ENCODE results near the gene MBTPS1. TPM values are rescaled to one million over a fixed set of nuclear protein-coding genes. Genes with fewer than 3 reads are reported as not detected.

MBTPS1 gene
- total RNA-seq, 6 donors from 2014 or later: 83.6 to 156 (median 105) TPM

DNA sequence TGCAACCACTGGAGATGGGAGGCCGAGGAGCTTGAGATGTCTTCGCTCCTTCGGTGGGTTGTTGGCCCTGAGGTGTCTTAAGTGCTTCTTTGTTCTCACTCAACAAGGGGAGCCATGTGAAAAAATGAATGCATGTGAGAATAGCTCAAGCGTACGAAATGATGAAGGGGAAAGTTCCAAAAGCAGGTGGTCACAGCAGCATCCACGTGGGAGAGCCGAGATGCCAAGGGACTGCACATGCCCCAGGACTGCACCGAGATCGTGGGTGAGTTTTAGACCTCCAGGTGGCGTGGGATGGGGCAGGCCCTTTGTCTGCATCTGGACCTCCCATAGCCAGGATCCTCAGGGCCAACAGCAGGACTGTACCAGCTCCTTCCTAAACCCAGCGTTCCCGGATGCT lies 82.2 kb downstream of the MBTPS1 start:
- H3K27me3 ChIP-seq: no peaks in the 10 kb centered on the region
- no peak for DNase-seq
- TF ChIP-seq POLR2A (IDR thresholded peaks at IDR 0.05): no peak
- no peak for TF ChIP-seq POLR2AphosphoS5 (IDR thresholded peaks at IDR 0.05)
- TF ChIP-seq, protein P1, sequence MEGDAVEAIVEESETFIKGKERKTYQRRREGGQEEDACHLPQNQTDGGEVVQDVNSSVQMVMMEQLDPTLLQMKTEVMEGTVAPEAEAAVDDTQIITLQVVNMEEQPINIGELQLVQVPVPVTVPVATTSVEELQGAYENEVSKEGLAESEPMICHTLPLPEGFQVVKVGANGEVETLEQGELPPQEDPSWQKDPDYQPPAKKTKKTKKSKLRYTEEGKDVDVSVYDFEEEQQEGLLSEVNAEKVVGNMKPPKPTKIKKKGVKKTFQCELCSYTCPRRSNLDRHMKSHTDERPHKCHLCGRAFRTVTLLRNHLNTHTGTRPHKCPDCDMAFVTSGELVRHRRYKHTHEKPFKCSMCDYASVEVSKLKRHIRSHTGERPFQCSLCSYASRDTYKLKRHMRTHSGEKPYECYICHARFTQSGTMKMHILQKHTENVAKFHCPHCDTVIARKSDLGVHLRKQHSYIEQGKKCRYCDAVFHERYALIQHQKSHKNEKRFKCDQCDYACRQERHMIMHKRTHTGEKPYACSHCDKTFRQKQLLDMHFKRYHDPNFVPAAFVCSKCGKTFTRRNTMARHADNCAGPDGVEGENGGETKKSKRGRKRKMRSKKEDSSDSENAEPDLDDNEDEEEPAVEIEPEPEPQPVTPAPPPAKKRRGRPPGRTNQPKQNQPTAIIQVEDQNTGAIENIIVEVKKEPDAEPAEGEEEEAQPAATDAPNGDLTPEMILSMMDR (IDR thresholded peaks at IDR 0.05): no peak
- TF ChIP-seq EP300 (IDR thresholded peaks at IDR 0.05): no peak
- H3K4me3 ChIP-seq: no peak overlapping the region
- H3K9me3 ChIP-seq: peaks cover 0 to 10% (median 5%) of the 10 kb centered on the region in 4 donors
- no peak overlapping the region for H3K27ac ChIP-seq
- 94 to 95% methylated on average over 12 of the region's 12 CpGs for WGBS, 2 donors
- H3K36me3 ChIP-seq: no peaks in the 10 kb centered on the region
- no peaks in the 10 kb centered on the region for H3K4me1 ChIP-seq
- no peak for ATAC-seq (ENCODE audit: low FRiP score in 2 of 2)

DNA sequence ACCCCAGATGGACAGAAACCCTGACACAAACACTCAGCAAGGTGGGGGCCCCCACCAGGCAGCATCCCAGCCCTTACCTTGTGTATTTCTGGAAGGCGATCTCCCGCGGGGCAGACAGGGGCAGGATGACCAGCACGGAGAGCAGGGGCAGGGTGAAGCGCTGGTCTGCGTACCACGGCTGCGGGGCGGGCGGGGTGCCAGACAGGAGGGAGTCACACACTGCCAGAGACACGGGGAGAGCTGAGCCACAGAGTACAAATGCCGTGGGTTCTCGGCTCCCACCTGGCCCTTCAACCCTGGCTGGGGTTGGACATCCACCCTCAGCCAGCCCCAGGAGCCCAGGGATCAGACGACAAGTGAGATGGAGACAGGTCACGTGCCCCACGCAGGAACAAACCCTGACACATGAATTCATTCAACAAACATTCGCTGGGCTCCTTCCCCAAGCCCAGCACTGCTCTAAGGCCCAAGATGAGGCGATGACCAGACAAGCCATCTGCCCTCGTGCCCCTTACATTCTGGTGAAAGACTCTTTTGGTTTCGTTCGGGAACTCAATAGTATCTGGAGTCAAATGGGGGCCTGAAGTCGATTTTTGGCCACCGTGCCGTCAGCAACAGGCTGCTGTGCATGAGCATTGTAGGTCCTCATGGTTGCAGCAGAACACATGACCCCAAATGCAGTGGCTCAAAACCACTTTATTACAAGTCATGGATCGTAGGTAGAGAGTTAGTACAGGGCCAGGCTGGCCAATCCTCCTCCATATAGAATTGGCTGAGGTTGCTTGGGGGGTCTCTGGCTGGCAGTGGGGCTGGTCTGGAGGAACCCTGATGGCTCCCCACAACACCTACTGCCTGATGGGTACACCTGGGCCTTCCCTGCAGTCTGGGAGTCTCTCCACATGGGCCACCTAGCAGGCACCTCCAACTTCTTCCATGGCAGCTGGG lies 83.2 kb downstream of the MBTPS1 start:
- Histone ChIP-seq H3K36me3 (no peaks in the 10 kb centered on the region), H3K27me3 (no peaks in the 10 kb centered on the region), H3K4me1 (no peaks in the 10 kb centered on the region), H3K27ac (no peak overlapping the region), H3K9me3 (peaks cover 0 to 10% (median 5%) of the 10 kb centered on the region in 4 donors), H3K4me3 (no peak overlapping the region)
- DNase-seq (peak in 1 of 2 donors; percentile 69), ATAC-seq (ENCODE audit: low FRiP score in 2 of 2) (no peak)
- TF ChIP-seq POLR2A (IDR thresholded peaks at IDR 0.05) (no peak), EP300 (IDR thresholded peaks at IDR 0.05) (no peak), POLR2AphosphoS5 (IDR thresholded peaks at IDR 0.05) (no peak)
- TF ChIP-seq, protein P1 (IDR thresholded peaks at IDR 0.05): no peak
- WGBS, 2 donors: 79 to 85% methylated on average over 18 to 25 of the region's 25 CpGs

DNA sequence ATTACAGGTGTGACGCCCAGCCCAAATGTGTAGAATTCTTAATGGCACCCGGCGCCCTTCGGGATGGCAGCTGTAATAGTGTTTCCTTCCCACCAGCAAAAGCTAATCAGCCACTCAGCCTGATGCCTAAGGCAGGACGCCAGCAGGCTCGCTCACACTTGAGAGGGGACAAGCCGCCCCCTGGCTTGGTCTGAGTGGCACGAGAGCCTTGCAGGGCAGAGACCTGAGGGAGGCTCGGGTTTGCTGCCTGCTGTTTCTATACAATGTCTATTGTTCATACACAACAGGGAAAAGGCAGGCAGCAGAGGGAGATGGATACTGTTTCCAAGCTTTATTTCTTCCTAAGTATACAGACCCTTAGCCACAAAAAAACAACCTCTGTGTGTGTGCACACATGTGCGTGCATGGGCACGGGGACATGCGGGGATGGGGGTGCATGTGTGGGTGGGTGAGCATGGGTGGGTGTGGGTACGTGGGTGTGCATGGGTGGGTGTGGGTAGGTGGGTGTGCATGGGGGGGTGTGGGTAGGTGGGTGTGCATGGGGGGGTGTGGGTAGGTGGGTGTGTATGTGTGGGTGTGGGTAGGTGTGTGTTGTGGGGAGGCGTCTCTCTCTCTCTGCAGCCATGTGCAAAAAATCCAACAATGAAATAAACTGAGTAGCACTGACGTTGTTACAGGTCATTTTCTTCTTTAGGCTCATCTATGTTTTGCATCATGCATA lies 84.1 kb downstream of the MBTPS1 start:
- no peaks in the 10 kb centered on the region for H3K36me3 ChIP-seq
- WGBS, 2 donors: 61 to 64% methylated on average over 15 of the region's 15 CpGs
- H3K4me3 ChIP-seq: no peak overlapping the region
- H3K27ac ChIP-seq: no peak overlapping the region
- H3K4me1 ChIP-seq: no peaks in the 10 kb centered on the region
- H3K27me3 ChIP-seq: no peaks in the 10 kb centered on the region
- ATAC-seq (ENCODE audit: low FRiP score in 2 of 2): no peak
- TF ChIP-seq POLR2AphosphoS5 (IDR thresholded peaks at IDR 0.05) (no peak), EP300 (IDR thresholded peaks at IDR 0.05) (no peak), POLR2A (IDR thresholded peaks at IDR 0.05) (no peak)
- TF ChIP-seq, protein P1 (IDR thresholded peaks at IDR 0.05): no peak
- DNase-seq: no peak
- peaks cover 0 to 10% (median 5%) of the 10 kb centered on the region in 4 donors for H3K9me3 ChIP-seq

DNA sequence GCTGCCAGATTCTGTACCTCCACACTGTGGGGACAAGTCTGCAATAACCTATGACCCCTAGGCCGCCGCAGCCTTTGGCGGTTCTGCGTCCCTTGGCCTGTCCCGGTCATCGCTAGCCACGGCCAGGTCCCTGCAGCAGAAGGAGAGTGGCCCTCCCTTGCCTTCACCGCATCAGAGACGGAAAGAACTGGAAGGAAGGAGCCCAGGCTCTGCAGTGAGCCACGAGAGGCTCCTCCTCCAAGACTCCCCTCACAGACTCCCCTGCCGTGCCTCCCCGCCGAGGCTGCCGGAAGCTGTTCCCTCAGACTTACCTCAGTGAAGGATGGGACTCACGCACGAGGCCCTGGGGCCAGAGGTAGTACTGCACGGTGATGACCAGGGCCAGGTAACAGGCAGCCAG lies 85.2 kb downstream of the MBTPS1 start:
- 82 to 94% methylated on average over 11 to 17 of the region's 17 CpGs for WGBS, 2 donors
- Histone ChIP-seq H3K4me1 (no peaks in the 10 kb centered on the region), H3K27me3 (no peaks in the 10 kb centered on the region), H3K36me3 (no peaks in the 10 kb centered on the region), H3K4me3 (no peak overlapping the region), H3K9me3 (peaks cover 0 to 10% (median 5%) of the 10 kb centered on the region in 4 donors), H3K27ac (no peak overlapping the region)
- peak in 1 of 2 donors; percentile 76 for DNase-seq
- TF ChIP-seq EP300 (IDR thresholded peaks at IDR 0.05): no peak
- TF ChIP-seq, protein P1 (IDR thresholded peaks at IDR 0.05): no peak
- TF ChIP-seq POLR2A (IDR thresholded peaks at IDR 0.05): no peak
- no peak for TF ChIP-seq POLR2AphosphoS5 (IDR thresholded peaks at IDR 0.05)
- no peak for ATAC-seq (ENCODE audit: low FRiP score in 2 of 2)

All from upper lobe of left lung (tissue), 6 donors.